Measurements from ENCODE around the gene OR2W1.

Gene OR2W1

DNA sequence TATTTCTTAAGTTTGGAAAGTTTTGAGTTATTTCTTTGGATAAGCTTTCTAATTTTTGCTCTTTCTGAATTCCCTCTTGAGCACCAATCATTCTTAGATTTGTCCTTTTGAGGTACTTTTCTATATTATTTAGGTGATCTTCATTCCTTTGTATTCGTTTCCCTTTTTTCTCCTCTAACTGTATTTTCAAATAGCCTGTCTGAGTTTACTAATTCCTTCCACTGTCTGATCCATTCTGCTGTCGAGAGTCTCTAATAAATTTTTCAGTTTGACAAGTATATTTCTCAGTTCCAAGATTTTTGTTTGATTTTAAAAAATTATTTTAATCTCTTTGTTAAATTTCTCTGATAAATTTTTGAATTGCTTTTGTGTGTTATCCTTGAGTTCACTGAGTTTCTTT, 23.5 kb downstream of the OR2W1 start:
- DNase-seq: no peak
- TF ChIP-seq, protein P1, sequence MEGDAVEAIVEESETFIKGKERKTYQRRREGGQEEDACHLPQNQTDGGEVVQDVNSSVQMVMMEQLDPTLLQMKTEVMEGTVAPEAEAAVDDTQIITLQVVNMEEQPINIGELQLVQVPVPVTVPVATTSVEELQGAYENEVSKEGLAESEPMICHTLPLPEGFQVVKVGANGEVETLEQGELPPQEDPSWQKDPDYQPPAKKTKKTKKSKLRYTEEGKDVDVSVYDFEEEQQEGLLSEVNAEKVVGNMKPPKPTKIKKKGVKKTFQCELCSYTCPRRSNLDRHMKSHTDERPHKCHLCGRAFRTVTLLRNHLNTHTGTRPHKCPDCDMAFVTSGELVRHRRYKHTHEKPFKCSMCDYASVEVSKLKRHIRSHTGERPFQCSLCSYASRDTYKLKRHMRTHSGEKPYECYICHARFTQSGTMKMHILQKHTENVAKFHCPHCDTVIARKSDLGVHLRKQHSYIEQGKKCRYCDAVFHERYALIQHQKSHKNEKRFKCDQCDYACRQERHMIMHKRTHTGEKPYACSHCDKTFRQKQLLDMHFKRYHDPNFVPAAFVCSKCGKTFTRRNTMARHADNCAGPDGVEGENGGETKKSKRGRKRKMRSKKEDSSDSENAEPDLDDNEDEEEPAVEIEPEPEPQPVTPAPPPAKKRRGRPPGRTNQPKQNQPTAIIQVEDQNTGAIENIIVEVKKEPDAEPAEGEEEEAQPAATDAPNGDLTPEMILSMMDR (IDR thresholded peaks at IDR 0.05): no peak
- Mint-ChIP-seq H3K9me3 (peaks cover 10% of the 10 kb centered on the region), H3K27me3 (ENCODE audit: low read depth, poor library complexity) (peaks cover 31% of the 10 kb centered on the region), H3K4me1 (peaks cover 15% of the 10 kb centered on the region), H3K4me3 (no peak overlapping the region), H3K27ac (no peak overlapping the region), H3K36me3 (ENCODE audit: low read depth) (no peaks in the 10 kb centered on the region)

DNA sequence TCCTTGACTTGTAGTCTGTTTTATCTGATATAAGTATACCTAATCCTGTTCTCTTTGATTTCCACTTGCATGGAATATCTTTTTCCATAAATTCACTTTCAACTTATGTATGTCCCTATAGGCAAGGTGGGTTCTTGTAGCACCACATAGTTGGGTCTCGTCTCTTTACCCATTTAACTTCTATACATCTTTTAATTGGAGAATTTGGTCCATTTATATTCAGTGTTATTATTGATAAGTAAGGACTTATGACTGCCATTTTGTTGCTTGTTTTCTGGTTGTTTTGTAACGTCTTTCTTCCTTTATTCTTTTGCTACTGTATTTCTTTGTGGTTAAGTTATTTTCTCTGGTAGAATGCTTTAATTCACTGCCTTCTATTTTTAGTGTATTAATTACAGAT, 25.3 kb downstream of the OR2W1 start:
- Mint-ChIP-seq H3K27me3 (ENCODE audit: low read depth, poor library complexity) (peaks cover 21% of the 10 kb centered on the region), H3K27ac (no peak overlapping the region), H3K9me3 (peaks cover 17% of the 10 kb centered on the region), H3K4me3 (peak overlapping the region; percentile 9), H3K36me3 (ENCODE audit: low read depth) (no peaks in the 10 kb centered on the region), H3K4me1 (peaks cover 20% of the 10 kb centered on the region)
- no peak for DNase-seq
- TF ChIP-seq, protein P1 (IDR thresholded peaks at IDR 0.05): no peak

DNA sequence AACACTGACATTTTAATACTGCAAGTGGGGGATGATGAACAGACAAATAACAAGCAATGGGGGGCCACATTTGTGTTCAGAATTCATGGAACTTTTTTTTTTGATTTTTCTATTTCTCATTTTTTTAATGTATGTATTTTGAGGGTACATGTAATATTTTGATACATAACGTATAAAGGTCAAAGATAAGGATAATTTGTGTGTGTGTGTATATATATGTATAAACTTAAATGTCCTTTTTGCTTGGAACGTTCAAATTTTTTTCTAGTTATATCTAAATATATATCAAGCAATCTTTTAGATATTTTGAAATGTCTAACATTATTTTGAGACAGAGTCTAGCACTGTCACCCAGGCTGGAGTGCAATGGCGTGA, 27.6 kb downstream of the OR2W1 start:
- Mint-ChIP-seq H3K27me3 (ENCODE audit: low read depth, poor library complexity) (peaks cover 28% of the 10 kb centered on the region), H3K9me3 (peaks cover 17% of the 10 kb centered on the region), H3K4me1 (peaks cover 20% of the 10 kb centered on the region), H3K36me3 (ENCODE audit: low read depth) (no peaks in the 10 kb centered on the region), H3K4me3 (peak overlapping the region; percentile 91), H3K27ac (no peak overlapping the region)
- no peak for DNase-seq
- TF ChIP-seq, protein P1 (IDR thresholded peaks at IDR 0.05): no peak

DNA sequence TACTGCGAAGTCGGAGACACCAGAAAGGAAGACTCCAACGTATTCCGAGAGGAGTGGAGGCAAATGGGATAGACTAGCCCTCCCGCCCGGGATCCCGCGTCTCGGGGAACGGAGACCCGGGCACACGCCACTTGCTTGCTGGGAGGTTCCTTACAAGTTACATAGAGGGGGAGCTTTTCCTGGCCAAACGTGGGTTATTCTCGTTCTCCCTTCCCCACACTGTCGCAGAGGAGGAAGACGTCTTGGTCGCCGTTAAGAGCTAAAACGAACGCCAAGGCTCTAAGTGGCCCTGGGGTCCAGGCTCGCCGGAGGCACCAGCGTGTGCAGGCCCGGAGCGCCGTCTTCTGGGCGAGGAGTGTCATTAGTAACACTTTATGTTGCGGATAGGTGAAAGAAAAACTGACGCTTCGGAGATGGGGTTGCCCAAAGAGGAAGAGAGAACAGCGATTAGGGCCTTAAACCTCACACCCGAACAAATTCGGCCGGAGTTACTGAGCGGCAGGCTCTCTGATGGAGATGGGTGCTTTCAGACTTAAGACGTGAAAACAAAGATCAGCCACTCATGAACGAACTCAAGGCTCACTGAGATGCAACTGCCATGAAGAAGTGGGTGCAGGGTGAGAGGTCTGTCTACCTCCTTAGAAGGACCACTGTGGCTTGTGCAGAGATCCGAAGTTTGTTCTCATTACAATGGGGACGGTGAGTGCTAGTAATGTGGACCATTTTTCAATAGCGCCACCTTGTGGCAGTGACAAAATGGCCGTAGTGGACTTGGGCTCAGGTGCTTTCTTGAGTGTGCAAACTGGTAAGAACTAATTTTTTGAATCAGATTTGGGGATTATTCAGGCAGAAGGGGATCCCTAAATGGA, 28.2 kb downstream of the OR2W1 start:
- Mint-ChIP-seq H3K4me3 (peak overlapping the region; percentile 91), H3K27ac (peak overlapping the region; percentile 52), H3K9me3 (peaks cover 12% of the 10 kb centered on the region), H3K27me3 (ENCODE audit: low read depth, poor library complexity) (peaks cover 33% of the 10 kb centered on the region), H3K4me1 (peaks cover 20% of the 10 kb centered on the region), H3K36me3 (ENCODE audit: low read depth) (no peaks in the 10 kb centered on the region)
- TF ChIP-seq, protein P1 (IDR thresholded peaks at IDR 0.05): peak; percentile 75
- DNase-seq: peak; percentile 85

DNA sequence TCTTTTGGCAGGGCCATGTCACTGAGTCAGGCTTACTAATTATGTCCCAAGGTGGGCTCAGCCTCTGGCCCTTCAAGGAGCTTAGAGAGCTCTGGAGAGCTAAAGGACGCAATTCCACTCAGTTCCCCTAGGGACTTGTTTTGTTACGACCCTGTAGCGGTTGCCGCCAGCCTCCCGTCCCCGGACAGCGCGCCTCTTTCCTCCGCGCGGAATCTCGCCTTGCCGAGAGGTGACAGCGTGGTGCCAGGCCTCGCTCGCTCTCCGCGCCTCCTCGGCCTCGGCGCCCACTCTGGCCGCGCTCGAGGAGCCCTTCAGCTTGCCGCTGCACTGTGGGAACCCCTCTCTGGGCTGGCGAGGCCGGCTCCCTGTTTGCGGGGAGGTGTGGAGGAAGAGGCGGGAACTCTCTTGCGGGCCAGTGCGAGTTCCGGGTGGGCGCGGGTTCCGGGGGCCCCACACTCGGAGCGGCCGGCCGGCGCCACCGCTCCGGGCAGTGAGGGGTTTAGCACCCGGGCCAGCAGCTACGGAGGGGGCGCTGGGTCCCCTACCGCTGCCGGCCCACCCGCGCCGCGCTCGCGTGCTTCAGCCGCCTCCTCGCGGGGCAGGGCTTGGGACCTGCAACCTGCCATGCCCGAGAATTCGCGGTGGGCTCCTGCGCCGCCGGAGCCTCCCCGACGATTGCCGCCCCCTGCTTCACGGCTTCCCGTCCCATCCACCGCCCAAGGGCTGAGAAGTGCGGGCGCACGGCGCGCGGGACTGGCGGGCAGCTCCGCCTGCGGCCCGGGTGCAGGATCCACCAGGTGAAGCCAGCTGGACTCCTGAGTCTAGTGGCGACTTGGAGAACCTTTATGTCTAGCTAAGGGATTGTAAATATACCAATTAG, 30.0 kb downstream of the OR2W1 start:
- H3K27me3 Mint-ChIP-seq (ENCODE audit: low read depth, poor library complexity): peaks cover 38% of the 10 kb centered on the region
- peaks cover 33% of the 10 kb centered on the region for H3K4me1 Mint-ChIP-seq
- H3K9me3 Mint-ChIP-seq: peaks cover 7% of the 10 kb centered on the region
- H3K36me3 Mint-ChIP-seq (ENCODE audit: low read depth): no peaks in the 10 kb centered on the region
- TF ChIP-seq, protein P1 (IDR thresholded peaks at IDR 0.05): no peak
- no peak overlapping the region for H3K4me3 Mint-ChIP-seq
- no peak for DNase-seq
- H3K27ac Mint-ChIP-seq: no peak overlapping the region

Data from nephron progenitor cell (in vitro differentiated cells).